Stomach (tissue), 9 donors: ENCODE data around the gene ATXN1. TPM values are rescaled to one million over a fixed set of nuclear protein-coding genes. Genes with fewer than 3 reads are reported as not detected.

ENCODE experiments used
- DNase-seq, 2 donors: peaks; one replicate each; pipeline versions ENCODE4 v3.0.0 to v3.0.0-alpha.2; 2013 to 2019
- H3K27ac ChIP-seq, 5 donors: fragments of 200-600 bp in 4 of 5; sonication (generic) in 4 of 5; one replicate each; pipeline ENCODE4 v1.5.1; 2013 to 2019; ENCODE audit warnings: mild to moderate bottlenecking in 1 of 5, moderate library complexity in 1 of 5
- H3K27me3 ChIP-seq, 3 donors: fragments of 200-600 bp; sonication (generic); one replicate each; pipeline ENCODE4 v1.5.1; 2017 to 2019; ENCODE audit warnings: mixed run types in 1 of 3
- H3K36me3 ChIP-seq, 4 donors: fragments of 200-600 bp; sonication (generic); 1 replicate in 3 of 4; 2 replicates in 1 of 4; pipeline ENCODE4 v1.5.1; 2016 to 2019
- H3K4me1 ChIP-seq, 4 donors: fragments of 200-600 bp; sonication (generic); one replicate each; pipeline ENCODE4 v1.5.1; 2016 to 2019
- H3K4me3 ChIP-seq, 4 donors: fragments of 200-600 bp; sonication (generic) in 3 of 4; one replicate each; pipeline ENCODE4 v1.5.1; 2016 to 2019; ENCODE audit warnings: mild to moderate bottlenecking in 1 of 4
- H3K9me3 ChIP-seq, 4 donors: fragments of 200-600 bp; sonication (generic); one replicate each; pipeline ENCODE4 v1.5.1; 2016 to 2019
- CTCF ChIP-seq, 7 experiments: fragments of 450-650 bp in 4 of 7; fragments of 200-600 bp in 3 of 7; sonication (generic) in 3 of 7; IDR thresholded peaks; one replicate each; pipeline ENCODE4 v1.5.1; 2016 to 2019; ENCODE audit warnings: antibody characterized with exemption in 7 of 7, control low read depth in 2 of 7, mild to moderate bottlenecking in 1 of 7
- EP300 ChIP-seq: sonication (generic); formaldehyde crosslinking; IDR thresholded peaks from one replicate; pipeline ENCODE4 v1.6.1; 2017; ENCODE audit warnings: antibody characterized with exemption
- POLR2A ChIP-seq, 4 donors: fragments of 450-650 bp; IDR thresholded peaks; one replicate each; pipeline ENCODE4 v1.6.1; 2016; ENCODE audit warnings: antibody characterized with exemption in 4 of 4, control low read depth in 2 of 4, mild to moderate bottlenecking in 1 of 4, moderate library complexity in 1 of 4
- POLR2AphosphoS5 ChIP-seq, 3 donors: sonication (generic); formaldehyde crosslinking; IDR thresholded peaks; one replicate each; pipeline ENCODE4 v1.6.1; 2016; ENCODE audit warnings: antibody characterized with exemption in 3 of 3
- WGBS, 5 donors: extraction: QIAGEN DNeasy Blood & Tissue Kit in 3 of 5; methylation state at CpG; one replicate each; pipeline versions ENCODE4 v1.1.5 to v1.1.7; 2013 to 2018; 5-methylcytosine and 5-hydroxymethylcytosine counted together
- intact Hi-C: fragments of 100-400 bp; cut with DNase I; formaldehyde crosslinking; loops from one replicate; pipeline ENCODE4 v1.15.1; 2023; ENCODE audit warnings: low total_unique reads
- polyA plus RNA-seq, 3 donors: library from polyadenylated mRNA; stranded (reverse); fragments of 200-250 nt; gene quantifications; one replicate each; pipeline ENCODE4 v1.2.3, GENCODE V29; 2013
- total RNA-seq, 5 donors: library from RNA; depleted of rRNA; stranded (reverse); fragments of >200 nt; gene quantifications; one replicate each; pipeline versions ENCODE4 v1.1.0 to v1.2.3, GENCODE V29; 2014 to 2016
- donor health status: healthy with polysubstance abuse.
- donor health status: Bipolar disorder and iron deficiency.
- donor health status: healthy.

ATXN1 gene
- total and polyA plus RNA-seq, 8 donors: 5.2 to 106 (median 39.0) TPM

DNA sequence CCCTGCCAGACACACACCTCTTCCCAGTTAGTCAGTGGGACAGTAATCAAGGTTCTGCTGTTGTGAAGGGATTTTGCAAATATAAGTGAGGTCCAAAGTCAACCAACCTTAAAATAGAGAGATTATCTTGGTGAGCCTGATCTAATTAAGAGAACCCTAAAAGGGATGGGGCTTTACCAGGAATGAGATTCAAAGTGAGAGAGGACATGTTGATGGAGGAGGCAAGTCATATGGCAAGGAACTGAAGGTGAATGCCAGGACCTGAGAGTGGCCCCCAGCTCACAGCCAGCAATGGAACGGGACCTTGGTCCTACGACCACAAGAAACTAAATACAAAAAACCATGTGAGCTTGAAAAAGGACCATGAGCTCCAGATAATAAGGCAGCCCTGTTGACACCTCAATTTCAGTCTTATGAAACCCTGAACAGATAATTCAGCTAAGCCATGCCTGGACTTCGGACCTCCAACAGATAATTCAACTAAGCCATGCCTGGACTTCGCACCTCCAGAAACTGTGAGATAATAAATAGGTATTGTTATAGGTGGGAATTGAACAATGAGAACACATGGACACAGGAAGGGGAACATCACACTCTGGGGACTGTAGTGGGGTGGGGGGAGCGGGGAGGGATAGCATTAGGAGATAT lies 269.5 kb downstream of the ATXN1 start:
- H3K27ac ChIP-seq: no peak overlapping the region
- H3K27me3 ChIP-seq: no peaks in the 10 kb centered on the region
- no peak for TF ChIP-seq POLR2AphosphoS5 (IDR thresholded peaks at IDR 0.05)
- no peak for TF ChIP-seq EP300
- TF ChIP-seq CTCF (IDR thresholded peaks at IDR 0.05): no peak
- TF ChIP-seq POLR2A (IDR thresholded peaks at IDR 0.05): no peak
- DNase-seq: no peak
- 88 to 98% (median 96%) methylated on average over 5 of the region's 5 CpGs for WGBS, 5 donors
- intact Hi-C loops: no loop called here
- no peaks in the 10 kb centered on the region for H3K9me3 ChIP-seq
- H3K4me3 ChIP-seq: no peak overlapping the region
- no peaks in the 10 kb centered on the region for H3K36me3 ChIP-seq
- H3K4me1 ChIP-seq: peaks cover 0 to 28% (median 12%) of the 10 kb centered on the region in 4 donors

DNA sequence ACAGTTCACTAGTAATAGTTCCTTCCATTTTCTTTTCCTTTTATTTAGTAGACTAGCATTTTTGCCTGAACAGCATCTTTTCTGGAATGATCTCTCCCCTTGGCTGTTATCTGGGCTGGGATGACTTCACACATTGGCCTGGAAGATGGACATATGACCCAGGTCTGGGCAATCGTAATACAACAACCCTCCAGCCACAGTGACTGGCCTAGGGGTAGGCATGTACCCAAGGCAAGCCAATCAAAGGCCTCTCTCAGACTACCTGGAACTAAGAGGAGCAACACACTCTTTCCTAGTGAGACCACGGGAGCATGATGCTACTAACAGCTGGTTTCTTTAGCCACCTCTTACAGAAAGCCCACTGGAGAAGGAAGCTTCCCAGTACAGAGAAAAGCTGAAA lies 270.6 kb downstream of the ATXN1 start:
- Histone ChIP-seq H3K27ac (no peak overlapping the region), H3K4me3 (no peak overlapping the region), H3K36me3 (peaks cover 0 to 5% (median 3%) of the 10 kb centered on the region in 4 donors), H3K27me3 (no peaks in the 10 kb centered on the region), H3K9me3 (no peaks in the 10 kb centered on the region), H3K4me1 (peaks cover 0 to 33% (median 13%) of the 10 kb centered on the region in 4 donors)
- TF ChIP-seq EP300 (no peak), POLR2AphosphoS5 (IDR thresholded peaks at IDR 0.05) (no peak), CTCF (IDR thresholded peaks at IDR 0.05) (no peak), POLR2A (IDR thresholded peaks at IDR 0.05) (no peak)
- 87 to 97% (median 93%) methylated on average over 2 of the region's 2 CpGs for WGBS, 5 donors
- DNase-seq: no peak
- intact Hi-C loops: no loop called here

DNA sequence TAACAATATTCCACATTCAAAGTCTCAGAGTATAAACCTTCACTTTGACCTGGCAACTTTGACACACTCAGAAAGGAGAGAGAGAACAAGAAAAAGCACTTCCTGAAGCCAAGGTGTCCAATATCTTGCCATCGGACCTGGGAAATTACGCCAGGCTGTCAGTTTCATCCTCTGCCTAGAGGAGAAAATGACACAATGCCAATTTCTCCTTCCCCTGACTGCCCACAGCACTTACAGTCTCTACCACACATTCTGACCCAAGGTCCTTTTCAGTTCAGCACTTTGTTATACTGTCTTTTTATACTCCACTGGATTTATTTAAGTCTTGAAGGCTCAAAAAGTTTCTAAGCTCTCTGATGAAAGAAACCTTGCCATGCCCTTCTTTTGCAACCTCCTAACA lies 272.4 kb downstream of the ATXN1 start:
- WGBS, 5 donors: 54 to 72% (median 65%) methylated on average over 2 of the region's 2 CpGs
- no peaks in the 10 kb centered on the region for H3K9me3 ChIP-seq
- no peak for DNase-seq
- intact Hi-C loops: no loop called here
- H3K4me3 ChIP-seq: no peak overlapping the region
- no peaks in the 10 kb centered on the region for H3K27me3 ChIP-seq
- TF ChIP-seq EP300: no peak
- no peak for TF ChIP-seq CTCF (IDR thresholded peaks at IDR 0.05)
- peaks cover 0 to 20% (median 7%) of the 10 kb centered on the region in 4 donors for H3K4me1 ChIP-seq
- no peak overlapping the region for H3K27ac ChIP-seq
- H3K36me3 ChIP-seq: peaks cover 6 to 23% (median 20%) of the 10 kb centered on the region in 4 donors

- DNase-seq: no peak
- peaks cover 0 to 16% (median 7%) of the 10 kb centered on the region in 4 donors for H3K4me1 ChIP-seq
- H3K27ac ChIP-seq: no peak overlapping the region
- no peak overlapping the region for H3K4me3 ChIP-seq
- H3K36me3 ChIP-seq: peaks cover 6 to 30% (median 24%) of the 10 kb centered on the region in 4 donors
- no peaks in the 10 kb centered on the region for H3K27me3 ChIP-seq
- intact Hi-C loops: no loop called here
- TF ChIP-seq POLR2A (IDR thresholded peaks at IDR 0.05) (no peak), POLR2AphosphoS5 (IDR thresholded peaks at IDR 0.05) (no peak), CTCF (IDR thresholded peaks at IDR 0.05) (no peak), EP300 (no peak)
- H3K9me3 ChIP-seq: peaks cover 0 to 2% (median 0%) of the 10 kb centered on the region in 4 donors
- 89 to 93% (median 90%) methylated on average over 6 of the region's 6 CpGs for WGBS, 5 donors
These were observed 273.1 kb downstream of the ATXN1 start for GRCh38 chr6:16487996-16488674.
